ENCODE results near the gene LCK.

The LCK gene

GRCh38 chr1:32332290-32333079 lies 81.4 kb downstream of the LCK start:
- Histone ChIP-seq H3K36me3 (ENCODE audit: insufficient read depth, insufficient read length, low read length) (peaks cover 76% of the 10 kb centered on the region), H3K4me3 (ENCODE audit: insufficient read length, low read depth) (no peak overlapping the region), H3K4me1 (ENCODE audit: insufficient read depth, insufficient read length) (peaks cover 19% of the 10 kb centered on the region), H3K27me3 (ENCODE audit: insufficient read depth, insufficient read length) (peaks cover 8% of the 10 kb centered on the region), H3K9ac (ENCODE audit: insufficient read length, low read depth) (no peak overlapping the region), H3K9me3 (ENCODE audit: insufficient read depth, low read length) (no peaks in the 10 kb centered on the region)
- TF ChIP-seq YY1 (IDR thresholded peaks at IDR 0.05; ENCODE audit: insufficient read depth, insufficient read length) = no peak
- no peak for TF ChIP-seq ZNF274 (IDR thresholded peaks at IDR 0.05; ENCODE audit: low read depth, low read length)
- no peak for TF ChIP-seq SUZ12 (IDR thresholded peaks at IDR 0.05; ENCODE audit: extremely low read depth, insufficient read depth, insufficient read length)
- no peak for DNase-seq (ENCODE audit: low read depth, low spot score)

GRCh38 chr1:32333251-32333963 lies 82.3 kb downstream of the LCK start:
- Histone ChIP-seq H3K4me1 (ENCODE audit: insufficient read depth, insufficient read length) (peaks cover 27% of the 10 kb centered on the region), H3K9me3 (ENCODE audit: insufficient read depth, low read length) (no peaks in the 10 kb centered on the region), H3K9ac (ENCODE audit: insufficient read length, low read depth) (no peak overlapping the region), H3K36me3 (ENCODE audit: insufficient read depth, insufficient read length, low read length) (peaks cover 68% of the 10 kb centered on the region), H3K4me3 (ENCODE audit: insufficient read length, low read depth) (no peak overlapping the region), H3K27me3 (ENCODE audit: insufficient read depth, insufficient read length) (peaks cover 9% of the 10 kb centered on the region)
- DNase-seq (ENCODE audit: low read depth, low spot score) = no peak
- TF ChIP-seq ZNF274 (IDR thresholded peaks at IDR 0.05; ENCODE audit: low read depth, low read length) = no peak

DNA sequence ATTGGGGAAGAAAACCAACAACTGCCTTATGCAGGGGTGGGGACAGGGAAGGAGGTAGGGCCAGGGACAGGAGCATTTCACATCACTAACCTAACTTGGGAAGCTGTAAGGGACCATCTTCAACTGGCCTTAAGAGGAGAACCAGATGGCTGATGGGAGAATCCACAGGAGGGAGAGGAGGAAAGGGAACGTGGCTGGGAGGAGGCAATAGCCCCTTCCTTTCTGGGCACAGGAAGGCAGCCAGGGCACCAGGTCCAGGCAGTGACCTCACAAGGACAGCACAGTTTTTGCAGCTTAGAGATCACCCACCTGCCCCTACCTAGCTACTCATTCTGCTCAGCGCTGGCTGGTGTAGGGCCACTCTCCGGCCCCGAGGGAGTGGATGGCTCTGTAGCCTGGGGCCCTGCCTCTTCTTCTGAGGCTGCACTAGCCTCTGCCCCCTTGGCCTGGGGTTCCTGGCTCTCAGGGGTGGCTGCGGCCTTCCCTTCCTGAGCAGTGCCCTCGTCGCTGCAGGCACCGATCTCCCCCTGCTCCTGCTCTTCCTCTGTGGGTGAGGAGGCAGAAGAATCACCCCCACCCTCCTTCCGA lies 83.3 kb downstream of the LCK start:
- peaks cover 10% of the 10 kb centered on the region for H3K27me3 ChIP-seq (ENCODE audit: insufficient read depth, insufficient read length)
- no peak for DNase-seq (ENCODE audit: low read depth, low spot score)
- TF ChIP-seq YY1 (IDR thresholded peaks at IDR 0.05; ENCODE audit: insufficient read depth, insufficient read length) (no peak), SUZ12 (IDR thresholded peaks at IDR 0.05; ENCODE audit: extremely low read depth, insufficient read depth, insufficient read length) (no peak)
- H3K36me3 ChIP-seq (ENCODE audit: insufficient read depth, insufficient read length, low read length) = peaks cover 58% of the 10 kb centered on the region
- H3K9me3 ChIP-seq (ENCODE audit: insufficient read depth, low read length) = no peaks in the 10 kb centered on the region
- peak overlapping the region; percentile 83 for H3K4me3 ChIP-seq (ENCODE audit: insufficient read length, low read depth)
- H3K4me1 ChIP-seq (ENCODE audit: insufficient read depth, insufficient read length) = peaks cover 30% of the 10 kb centered on the region
- peak overlapping the region; percentile 98 for H3K9ac ChIP-seq (ENCODE audit: insufficient read length, low read depth)

DNA sequence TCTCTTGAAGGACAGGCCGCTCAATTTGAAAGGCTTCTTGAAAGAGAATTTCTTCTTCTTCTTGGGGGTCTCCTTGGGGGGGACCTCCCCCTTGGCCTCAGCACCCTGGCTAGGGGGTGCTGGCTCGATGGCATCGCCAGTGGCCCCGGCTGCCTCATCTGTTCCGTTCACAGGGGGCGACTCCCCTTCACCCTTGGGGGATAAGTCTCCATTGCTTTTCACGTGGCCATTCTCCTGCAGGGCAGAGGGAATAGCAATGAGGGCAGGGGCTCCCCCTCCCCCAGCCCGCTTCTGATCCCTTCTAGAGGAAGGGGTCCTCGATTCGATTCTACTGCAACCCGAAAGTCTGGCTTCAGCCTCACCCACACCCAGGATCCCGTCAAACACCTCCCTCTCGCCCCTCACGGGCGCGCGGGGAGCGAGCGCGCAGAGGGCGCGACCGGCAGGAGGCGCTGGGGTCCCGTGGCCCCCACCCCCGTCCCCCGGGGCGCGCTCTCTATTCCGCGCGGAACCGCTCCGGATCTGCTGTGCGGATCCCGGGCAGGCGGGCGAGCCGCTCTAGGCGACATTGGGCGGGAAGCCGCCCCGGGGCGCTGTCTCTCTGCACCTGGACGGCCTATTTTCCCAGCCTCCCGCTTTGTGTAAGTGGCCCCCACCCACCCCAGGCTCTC lies 83.9 kb downstream of the LCK start:
- Histone ChIP-seq H3K4me1 (ENCODE audit: insufficient read depth, insufficient read length) (peaks cover 30% of the 10 kb centered on the region), H3K27me3 (ENCODE audit: insufficient read depth, insufficient read length) (peaks cover 10% of the 10 kb centered on the region), H3K9me3 (ENCODE audit: insufficient read depth, low read length) (no peaks in the 10 kb centered on the region), H3K4me3 (ENCODE audit: insufficient read length, low read depth) (peak overlapping the region; percentile 83), H3K36me3 (ENCODE audit: insufficient read depth, insufficient read length, low read length) (peaks cover 53% of the 10 kb centered on the region), H3K9ac (ENCODE audit: insufficient read length, low read depth) (peak overlapping the region; percentile 98)
- DNase-seq (ENCODE audit: low read depth, low spot score) = no peak
- no peak for TF ChIP-seq YY1 (IDR thresholded peaks at IDR 0.05; ENCODE audit: insufficient read depth, insufficient read length)
- TF ChIP-seq ZNF274 (IDR thresholded peaks at IDR 0.05; ENCODE audit: low read depth, low read length) = no peak
- no peak for TF ChIP-seq SUZ12 (IDR thresholded peaks at IDR 0.05; ENCODE audit: extremely low read depth, insufficient read depth, insufficient read length)

- H3K4me1 ChIP-seq (ENCODE audit: insufficient read depth, insufficient read length) = peaks cover 32% of the 10 kb centered on the region
- H3K36me3 ChIP-seq (ENCODE audit: insufficient read depth, insufficient read length, low read length) = peaks cover 48% of the 10 kb centered on the region
- TF ChIP-seq YY1 (IDR thresholded peaks at IDR 0.05; ENCODE audit: insufficient read depth, insufficient read length) (no peak), ZNF274 (IDR thresholded peaks at IDR 0.05; ENCODE audit: low read depth, low read length) (no peak), SUZ12 (IDR thresholded peaks at IDR 0.05; ENCODE audit: extremely low read depth, insufficient read depth, insufficient read length) (no peak)
- H3K27me3 ChIP-seq (ENCODE audit: insufficient read depth, insufficient read length) = peaks cover 10% of the 10 kb centered on the region
- no peaks in the 10 kb centered on the region for H3K9me3 ChIP-seq (ENCODE audit: insufficient read depth, low read length)
- H3K4me3 ChIP-seq (ENCODE audit: insufficient read length, low read depth) = peak overlapping the region; percentile 83
- DNase-seq (ENCODE audit: low read depth, low spot score) = no peak
- peak overlapping the region; percentile 98 for H3K9ac ChIP-seq (ENCODE audit: insufficient read length, low read depth)
Observed at GRCh38 chr1:32335535-32335789, 84.4 kb downstream of the LCK start.
